Astrocyte (in vitro differentiated cells and primary cell): ENCODE results near the gene ARL6.

Experiments used
- EZH2 ChIP-seq: IDR thresholded peaks from 2 replicates; pipeline ENCODE4 v1.6.1; 2012; ENCODE audit warnings: mild to moderate bottlenecking, low read length, inconsistent platforms; ENCODE audit not compliant: insufficient read depth
- TF ChIP-seq, protein P1 (sequence below): IDR thresholded peaks from 2 replicates; pipeline ENCODE4 v1.5.1; 2011; ENCODE audit warnings: low read depth, mild to moderate bottlenecking, inconsistent platforms, low read length, moderate library complexity; ENCODE audit not compliant: insufficient read depth

DNA sequence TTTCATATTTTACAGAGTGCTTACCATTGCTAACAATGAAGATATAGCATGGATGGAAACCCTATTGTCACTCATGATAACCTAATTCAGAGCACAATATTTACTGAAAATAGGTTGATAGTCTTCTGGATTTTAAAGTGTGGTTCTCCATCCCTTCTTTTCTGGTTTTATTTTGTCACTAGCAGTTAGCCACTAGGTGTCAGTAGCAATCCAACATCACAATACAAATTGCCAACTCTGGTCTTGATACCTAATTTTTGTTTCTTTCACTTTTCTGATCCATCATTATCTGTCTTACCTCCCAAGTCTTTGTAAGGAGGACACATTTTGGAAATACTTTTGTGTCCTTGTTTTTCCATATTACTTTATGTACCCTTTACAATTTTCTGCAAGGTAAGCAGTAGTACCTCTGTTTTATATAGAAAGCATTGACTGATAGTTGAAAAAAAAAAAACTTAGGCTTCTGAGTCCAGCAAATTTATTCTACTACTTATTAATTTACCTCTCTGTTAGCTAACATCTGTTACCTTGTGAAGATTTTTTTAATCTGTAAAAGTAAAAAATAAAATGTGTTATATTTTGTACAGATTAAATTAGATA is 29.0 kb downstream of the ARL6 start:
- TF ChIP-seq, protein P1, sequence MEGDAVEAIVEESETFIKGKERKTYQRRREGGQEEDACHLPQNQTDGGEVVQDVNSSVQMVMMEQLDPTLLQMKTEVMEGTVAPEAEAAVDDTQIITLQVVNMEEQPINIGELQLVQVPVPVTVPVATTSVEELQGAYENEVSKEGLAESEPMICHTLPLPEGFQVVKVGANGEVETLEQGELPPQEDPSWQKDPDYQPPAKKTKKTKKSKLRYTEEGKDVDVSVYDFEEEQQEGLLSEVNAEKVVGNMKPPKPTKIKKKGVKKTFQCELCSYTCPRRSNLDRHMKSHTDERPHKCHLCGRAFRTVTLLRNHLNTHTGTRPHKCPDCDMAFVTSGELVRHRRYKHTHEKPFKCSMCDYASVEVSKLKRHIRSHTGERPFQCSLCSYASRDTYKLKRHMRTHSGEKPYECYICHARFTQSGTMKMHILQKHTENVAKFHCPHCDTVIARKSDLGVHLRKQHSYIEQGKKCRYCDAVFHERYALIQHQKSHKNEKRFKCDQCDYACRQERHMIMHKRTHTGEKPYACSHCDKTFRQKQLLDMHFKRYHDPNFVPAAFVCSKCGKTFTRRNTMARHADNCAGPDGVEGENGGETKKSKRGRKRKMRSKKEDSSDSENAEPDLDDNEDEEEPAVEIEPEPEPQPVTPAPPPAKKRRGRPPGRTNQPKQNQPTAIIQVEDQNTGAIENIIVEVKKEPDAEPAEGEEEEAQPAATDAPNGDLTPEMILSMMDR: peak; percentile 77
- no peak for TF ChIP-seq EZH2
